HG03457 (cell line): ENCODE data around the gene CIP2A.

Experiments used
- ATAC-seq: cut with Tn5 transposase; IDR thresholded peaks from one replicate; pipeline ENCODE4 v1.9.1; 2021; ENCODE audit warnings: moderate number of reproducible peaks; ENCODE audit not compliant: unreplicated experiment

The CIP2A gene

DNA sequence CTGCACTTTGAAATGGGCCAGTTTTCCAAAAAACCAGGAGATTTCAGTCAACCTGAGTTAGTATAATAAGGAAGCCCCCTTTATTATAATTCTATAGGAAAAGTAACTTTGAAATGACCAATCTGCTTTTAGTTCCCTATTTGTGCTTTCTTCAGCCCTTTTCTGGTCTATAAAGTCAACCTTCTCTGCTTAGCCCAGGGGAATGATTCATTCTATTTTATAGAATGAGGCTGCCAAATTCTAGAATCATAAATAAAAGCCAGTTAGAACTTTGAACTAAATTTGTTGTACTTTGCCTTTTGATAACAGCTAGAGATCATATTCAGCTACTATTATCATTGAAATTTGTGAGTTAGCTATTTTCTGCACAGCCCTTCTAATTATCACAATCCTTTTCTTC lies 24.7 kb downstream of the CIP2A start:
- ATAC-seq = no peak

- ATAC-seq = no peak
Observed at GRCh38 chr3:108562565-108562964, 26.7 kb downstream of the CIP2A start.

DNA sequence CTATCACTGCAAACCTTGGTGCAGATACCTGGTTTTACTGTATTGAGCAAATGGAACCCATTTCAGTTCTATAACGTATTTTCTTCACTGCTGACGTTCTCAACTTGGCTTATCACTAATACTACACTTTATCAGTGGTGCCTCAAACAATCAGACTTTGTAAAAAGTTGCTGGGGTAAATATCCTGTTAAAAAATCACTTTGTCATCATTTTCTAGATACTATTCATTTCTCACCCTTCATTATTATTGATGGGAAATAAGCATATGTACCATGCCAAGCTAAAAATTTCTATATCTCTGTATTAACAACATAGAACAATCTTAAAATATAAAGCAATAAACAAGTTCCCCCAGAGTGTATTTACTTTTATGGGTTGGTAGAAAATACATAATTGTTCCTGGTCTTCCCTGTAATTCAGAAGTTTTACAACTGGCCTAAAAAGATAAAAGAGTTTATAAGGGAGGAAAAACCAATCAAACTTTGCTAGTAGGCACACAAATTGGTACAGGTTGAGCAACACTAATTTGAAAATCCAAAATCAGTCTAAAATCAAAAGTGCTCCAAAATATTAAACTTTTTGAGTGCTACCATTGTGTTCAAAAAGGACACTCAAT lies 33.2 kb downstream of the CIP2A start:
- no peak for ATAC-seq

- ATAC-seq = no peak
Observed at GRCh38 chr3:108554913-108555571, 34.2 kb downstream of the CIP2A start.

DNA sequence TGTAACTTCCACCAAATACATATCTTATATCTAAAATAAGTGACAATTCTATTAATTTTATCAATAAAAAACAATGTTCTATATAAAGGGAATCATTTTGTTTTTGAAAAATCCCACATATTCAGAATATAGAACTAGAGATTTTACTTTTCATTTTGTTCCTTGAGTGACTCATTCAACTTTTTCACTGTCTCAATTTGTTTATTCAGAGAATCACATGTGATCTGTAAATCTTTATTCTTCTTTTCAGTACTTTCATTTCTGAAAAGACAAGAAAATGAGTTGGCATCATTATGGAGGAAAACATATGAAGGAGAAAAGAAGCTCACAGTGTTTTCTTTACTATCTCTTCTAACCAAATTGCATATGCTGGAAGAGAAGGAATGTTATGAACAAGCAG lies 35.0 kb downstream of the CIP2A start:
- ATAC-seq = no peak

- ATAC-seq = no peak
Observed at GRCh38 chr3:108552267-108553159, 36.7 kb downstream of the CIP2A start.

DNA sequence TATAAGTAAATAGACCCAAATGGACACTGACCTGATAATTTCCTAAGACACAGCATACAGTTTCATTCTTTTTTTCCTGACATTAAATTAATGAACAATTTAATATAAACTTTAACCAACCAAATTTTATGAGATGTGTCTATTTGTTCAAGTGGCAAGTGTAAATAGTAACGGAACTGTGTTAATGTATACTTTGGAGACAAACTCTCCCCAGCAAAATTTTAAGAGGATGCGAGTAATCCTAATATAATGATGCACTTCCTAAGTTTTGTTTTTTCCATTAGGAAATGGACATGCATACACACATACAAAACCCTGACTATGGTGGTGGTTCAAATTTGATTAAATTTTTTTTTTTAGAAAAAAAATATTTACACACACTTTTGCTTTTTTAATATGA lies 40.4 kb downstream of the CIP2A start:
- ATAC-seq = no peak

DNA sequence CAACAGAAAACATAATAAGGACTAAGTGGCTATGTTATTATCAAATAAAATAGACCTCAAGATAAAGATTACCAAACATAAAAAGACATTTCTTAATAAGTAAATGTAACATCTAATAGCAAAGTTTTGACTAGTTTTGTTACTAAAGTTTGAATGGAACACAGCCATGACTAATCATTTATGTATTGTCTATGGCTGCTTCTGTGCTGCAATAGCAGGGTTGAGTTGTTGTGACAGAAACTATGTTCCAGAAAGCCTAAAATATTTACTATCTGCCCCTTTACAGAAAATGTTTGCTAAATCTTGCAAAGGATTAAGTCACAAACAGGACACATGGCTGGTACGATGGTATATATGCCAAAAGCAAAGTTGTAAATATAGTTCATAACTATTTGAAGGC lies 40.9 kb downstream of the CIP2A start:
- ATAC-seq = no peak

DNA sequence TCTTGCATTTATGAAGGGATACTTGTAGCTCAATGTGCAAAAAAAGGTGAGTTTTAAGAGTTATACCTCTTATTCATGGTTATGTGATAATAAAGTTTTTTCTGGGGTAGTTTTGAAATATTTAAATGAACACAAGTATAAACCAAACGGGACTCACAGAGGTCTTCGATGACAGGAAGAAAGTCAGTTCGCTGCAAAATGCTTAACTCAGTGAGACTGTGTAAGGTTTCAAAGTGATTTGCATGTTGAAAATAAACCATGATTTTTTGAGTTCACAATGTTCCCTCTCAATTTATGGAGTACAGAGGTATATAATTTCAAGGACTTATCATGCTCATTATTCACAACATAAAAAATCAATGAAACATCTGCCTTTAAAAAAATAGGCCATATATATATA lies 42.5 kb downstream of the CIP2A start:
- no peak for ATAC-seq

GRCh38 chr3:108546247-108546646 lies 43.0 kb downstream of the CIP2A start:
- ATAC-seq = no peak

DNA sequence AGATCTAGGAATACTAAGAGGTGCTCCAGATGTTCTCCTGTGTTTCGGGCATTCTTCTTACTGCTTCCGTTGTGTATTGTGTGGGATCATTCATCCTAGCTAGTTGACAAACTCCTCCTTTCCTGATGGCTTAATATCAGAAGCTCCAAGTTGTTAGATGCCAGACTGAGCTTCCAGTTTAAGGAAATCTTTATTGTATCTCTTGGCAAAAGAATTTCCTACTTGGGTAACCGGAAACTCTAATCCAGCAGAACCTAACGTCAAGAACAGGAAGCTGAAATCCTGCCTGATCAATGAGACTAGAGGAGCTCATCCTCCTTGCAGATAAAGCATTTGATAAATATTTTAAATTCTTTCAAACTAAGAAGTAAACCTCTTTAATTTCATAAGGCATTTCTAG lies 51.2 kb downstream of the CIP2A start:
- ATAC-seq = no peak

- peak; percentile 97 for ATAC-seq
Observed at GRCh38 chr3:108528459-108529252, 60.6 kb downstream of the CIP2A start.

DNA sequence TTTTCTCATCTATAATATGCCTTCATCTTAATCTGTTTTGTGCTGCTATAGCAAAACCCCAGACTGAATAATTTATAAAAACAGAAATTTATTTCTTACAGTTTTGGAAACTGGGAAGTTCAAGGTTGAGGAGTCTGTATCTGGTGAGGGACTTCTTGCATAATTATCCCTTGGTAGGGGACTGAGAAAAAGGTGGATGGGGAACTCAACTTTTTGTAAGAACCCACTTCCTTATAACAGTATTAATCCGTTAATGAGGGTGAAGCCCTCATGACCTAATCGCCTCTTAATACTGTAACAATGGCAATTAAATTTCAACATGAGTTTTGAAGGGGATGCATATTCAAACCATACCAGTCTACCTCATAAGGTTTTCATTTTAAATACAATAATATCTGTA lies 61.4 kb downstream of the CIP2A start:
- ATAC-seq = no peak

DNA sequence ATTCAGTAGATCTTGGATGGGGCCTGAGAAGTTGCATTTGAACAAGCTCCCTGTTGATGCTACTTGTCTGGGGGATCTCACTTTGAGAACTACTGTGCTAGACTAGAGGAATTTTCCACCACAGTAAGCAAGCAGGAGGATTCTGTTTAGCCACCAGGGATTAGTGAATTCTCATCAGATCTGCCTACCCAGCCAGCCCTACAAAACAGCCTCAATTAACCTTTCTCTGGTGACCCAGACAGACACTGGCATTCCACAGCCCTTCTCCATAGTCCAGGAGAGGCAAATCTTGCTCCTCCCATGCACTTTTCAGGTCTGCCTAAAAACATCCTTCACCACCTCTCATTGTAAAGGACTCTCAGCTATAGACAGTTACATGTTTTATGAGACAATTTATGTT lies 62.1 kb downstream of the CIP2A start:
- no peak for ATAC-seq

DNA sequence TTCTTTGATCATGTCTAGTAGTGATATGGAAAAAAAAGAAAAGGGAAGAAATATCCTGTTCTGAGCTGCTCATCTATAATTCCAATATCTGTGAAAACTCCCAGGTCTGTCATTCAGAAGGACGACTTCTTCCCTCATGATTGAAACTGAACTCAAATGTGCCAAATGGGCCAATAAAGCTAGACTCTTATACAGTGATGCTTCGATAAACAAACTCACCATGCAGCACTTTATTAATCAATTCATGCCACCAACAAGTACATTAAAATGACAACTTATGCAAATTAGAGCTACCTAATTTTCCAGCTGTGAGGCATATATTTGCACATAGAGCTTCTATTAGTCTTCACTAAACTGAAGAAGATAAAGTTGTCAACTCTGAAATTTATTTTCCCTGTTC lies 63.3 kb downstream of the CIP2A start:
- no peak for ATAC-seq

DNA sequence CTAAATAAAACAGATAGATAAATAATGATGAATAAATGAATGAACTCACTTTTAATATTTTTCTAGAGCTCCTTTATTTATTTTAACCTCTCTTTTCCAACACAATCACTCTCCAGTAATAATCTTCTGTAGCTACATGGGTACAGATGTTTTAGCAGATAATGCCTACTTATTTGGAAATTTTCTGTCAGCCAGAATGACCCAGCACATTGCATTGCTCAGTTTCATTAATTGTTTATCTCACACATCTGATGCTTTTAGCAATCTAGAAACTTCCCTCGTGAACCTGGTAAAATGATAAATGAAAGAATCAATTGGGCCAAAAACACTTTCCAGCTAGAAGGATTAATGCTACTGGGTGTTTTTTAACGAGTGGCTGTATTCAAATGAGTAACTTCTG lies 64.0 kb downstream of the CIP2A start:
- no peak for ATAC-seq

DNA sequence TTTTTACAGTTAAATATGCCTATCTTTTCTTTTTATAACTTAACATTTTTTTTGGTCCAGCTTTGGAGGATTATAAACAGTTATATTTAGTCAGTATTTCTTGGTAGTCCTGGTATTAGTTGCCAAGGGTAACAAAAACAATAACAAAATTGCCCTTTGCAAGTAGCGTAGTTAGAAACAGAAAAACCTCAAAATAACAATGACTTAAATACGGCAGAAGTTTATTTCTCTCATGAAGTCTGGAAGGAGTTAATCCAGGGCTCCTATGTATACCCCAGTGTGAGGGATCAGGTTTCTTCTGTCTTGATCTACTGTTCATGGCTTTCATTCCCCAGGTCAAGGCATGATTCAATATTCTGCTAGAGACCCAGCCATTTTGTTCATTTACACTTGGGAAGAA lies 64.7 kb downstream of the CIP2A start:
- no peak for ATAC-seq

GRCh38 chr3:108518895-108519294 lies 70.3 kb downstream of the CIP2A start:
- no peak for ATAC-seq

DNA sequence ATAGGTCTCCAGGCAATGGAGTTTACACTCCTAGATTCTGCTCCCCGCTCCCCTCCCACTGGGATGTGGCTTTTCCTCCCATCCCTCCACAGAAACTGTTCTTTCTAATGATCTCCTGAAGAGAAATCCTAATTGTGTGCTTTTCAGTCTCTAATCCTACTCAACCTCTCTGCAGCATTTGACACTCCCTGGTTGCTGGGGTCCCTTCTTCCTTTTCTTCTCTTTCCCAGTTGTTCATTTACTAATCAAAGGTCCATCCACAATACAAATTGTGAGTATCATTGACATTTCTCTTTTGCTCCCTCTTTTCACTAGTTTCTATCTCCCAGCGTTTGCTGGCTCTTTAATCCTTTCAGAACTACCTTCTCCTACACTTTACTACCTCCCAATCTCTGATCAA lies 72.4 kb downstream of the CIP2A start:
- no peak for ATAC-seq

GRCh38 chr3:108513961-108514360 lies 75.3 kb downstream of the CIP2A start:
- ATAC-seq = no peak

- no peak for ATAC-seq
Observed at GRCh38 chr3:108512671-108513070, 76.6 kb downstream of the CIP2A start.
